ENCODE data around the gene CABLES1. TPM values are rescaled to one million over a fixed set of nuclear protein-coding genes. Genes with fewer than 3 reads are reported as not detected.

Gene CABLES1
- total RNA-seq, 3 donors from 2014 or later, result 8.1 to 13.0 (median 11.6) TPM

- Histone ChIP-seq H3K9me3 (no peaks in the 10 kb centered on the region), H3K4me3 (no peak overlapping the region), H3K36me3 (ENCODE audit: low read depth) (no peaks in the 10 kb centered on the region), H3K4me1 (ENCODE audit: low read depth) (peaks cover 5% of the 10 kb centered on the region)
- no peak for DNase-seq
- intact Hi-C loops (cut with DNase I, micrococcal nuclease), result no loop called here
- ATAC-seq, result peak; percentile 59
- TF ChIP-seq, protein P1, sequence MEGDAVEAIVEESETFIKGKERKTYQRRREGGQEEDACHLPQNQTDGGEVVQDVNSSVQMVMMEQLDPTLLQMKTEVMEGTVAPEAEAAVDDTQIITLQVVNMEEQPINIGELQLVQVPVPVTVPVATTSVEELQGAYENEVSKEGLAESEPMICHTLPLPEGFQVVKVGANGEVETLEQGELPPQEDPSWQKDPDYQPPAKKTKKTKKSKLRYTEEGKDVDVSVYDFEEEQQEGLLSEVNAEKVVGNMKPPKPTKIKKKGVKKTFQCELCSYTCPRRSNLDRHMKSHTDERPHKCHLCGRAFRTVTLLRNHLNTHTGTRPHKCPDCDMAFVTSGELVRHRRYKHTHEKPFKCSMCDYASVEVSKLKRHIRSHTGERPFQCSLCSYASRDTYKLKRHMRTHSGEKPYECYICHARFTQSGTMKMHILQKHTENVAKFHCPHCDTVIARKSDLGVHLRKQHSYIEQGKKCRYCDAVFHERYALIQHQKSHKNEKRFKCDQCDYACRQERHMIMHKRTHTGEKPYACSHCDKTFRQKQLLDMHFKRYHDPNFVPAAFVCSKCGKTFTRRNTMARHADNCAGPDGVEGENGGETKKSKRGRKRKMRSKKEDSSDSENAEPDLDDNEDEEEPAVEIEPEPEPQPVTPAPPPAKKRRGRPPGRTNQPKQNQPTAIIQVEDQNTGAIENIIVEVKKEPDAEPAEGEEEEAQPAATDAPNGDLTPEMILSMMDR (IDR thresholded peaks at IDR 0.05), result no peak
These were observed 144.6 kb downstream of the CABLES1 start for GRCh38 chr18:23279931-23280330.

DNA sequence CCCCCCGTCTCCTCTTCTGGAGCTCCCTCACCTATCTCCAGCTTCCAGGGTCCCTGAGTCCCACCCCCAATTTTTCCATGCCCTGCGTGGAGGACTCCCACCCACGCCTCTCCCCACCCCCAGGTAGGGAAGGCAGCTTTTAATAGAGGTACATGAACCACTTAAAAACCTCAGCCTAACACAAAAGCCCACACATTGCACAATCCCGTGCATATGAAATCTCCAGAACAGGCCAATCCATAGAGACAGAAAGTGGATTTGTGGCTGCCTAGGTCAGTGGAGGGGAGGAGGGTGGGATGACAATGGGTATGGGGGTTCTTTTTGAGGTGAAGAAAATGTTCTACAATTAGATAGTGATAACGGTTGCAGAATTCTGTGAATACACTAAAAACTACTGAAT lies 145.6 kb downstream of the CABLES1 start:
- TF ChIP-seq, protein P1 (IDR thresholded peaks at IDR 0.05), result no peak

GRCh38 chr18:23281626-23282436 lies 146.5 kb downstream of the CABLES1 start:
- Histone ChIP-seq H3K9me3 (no peaks in the 10 kb centered on the region), H3K4me1 (ENCODE audit: low read depth) (peaks cover 5% of the 10 kb centered on the region), H3K4me3 (no peak overlapping the region), H3K36me3 (ENCODE audit: low read depth) (no peaks in the 10 kb centered on the region)
- TF ChIP-seq, protein P1 (IDR thresholded peaks at IDR 0.05), result no peak
- DNase-seq (peak in 1 of 3 donors; percentile 22), ATAC-seq (peak; percentile 85)
- intact Hi-C loops (cut with DNase I, micrococcal nuclease), result no loop called here

More for the DNA sequence above, 145.6 kb downstream of the CABLES1 start:
- Histone ChIP-seq H3K36me3 (ENCODE audit: low read depth) (no peaks in the 10 kb centered on the region), H3K4me1 (ENCODE audit: low read depth) (peaks cover 5% of the 10 kb centered on the region), H3K9me3 (no peaks in the 10 kb centered on the region), H3K4me3 (no peak overlapping the region)
- DNase-seq (no peak), ATAC-seq (no peak)
- intact Hi-C loops (cut with DNase I, micrococcal nuclease), result no loop called here

GRCh38 chr18:23282437-23282781 lies 147.1 kb downstream of the CABLES1 start:
- intact Hi-C loops (cut with DNase I, micrococcal nuclease), result no loop called here
- H3K36me3 ChIP-seq (ENCODE audit: low read depth), result no peaks in the 10 kb centered on the region
- DNase-seq (no peak), ATAC-seq (no peak)
- peaks cover 5% of the 10 kb centered on the region for H3K4me1 ChIP-seq (ENCODE audit: low read depth)
- no peaks in the 10 kb centered on the region for H3K9me3 ChIP-seq
- H3K4me3 ChIP-seq, result no peak overlapping the region
- TF ChIP-seq, protein P1 (IDR thresholded peaks at IDR 0.05), result no peak

- Histone ChIP-seq H3K36me3 (ENCODE audit: low read depth) (no peaks in the 10 kb centered on the region), H3K9me3 (no peaks in the 10 kb centered on the region), H3K4me1 (ENCODE audit: low read depth) (peaks cover 5% of the 10 kb centered on the region), H3K4me3 (no peak overlapping the region)
- DNase-seq, result no peak
- TF ChIP-seq, protein P1 (IDR thresholded peaks at IDR 0.05), result no peak
- intact Hi-C loops (cut with DNase I, micrococcal nuclease), result no loop called here
- peak; percentile 32 for ATAC-seq
These were observed 148.7 kb downstream of the CABLES1 start for GRCh38 chr18:23283916-23284430.
